ENCODE data around the gene PTCD3. TPM values are rescaled to one million over a fixed set of nuclear protein-coding genes. Genes with fewer than 3 reads are reported as not detected.

PTCD3 gene
- total RNA-seq, 1 experiment from 2014 or later: 283 TPM

- Histone ChIP-seq H3K4me3 (ENCODE audit: insufficient read depth, low read depth, low read length) (no peak overlapping the region), H3K36me3 (replicated peaks; ENCODE audit: control insufficient read depth, insufficient read depth, low read length) (peaks cover 56% of the 10 kb centered on the region), H3K27me3 (ENCODE audit: control insufficient read depth, insufficient read depth, low read length) (no peaks in the 10 kb centered on the region)
- no peak for DNase-seq
These were observed 31.8 kb upstream of the PTCD3 start for GRCh38 chr2:86074256-86074655.

GRCh38 chr2:86074811-86075210 lies 31.2 kb upstream of the PTCD3 start:
- no peak for DNase-seq
- no peaks in the 10 kb centered on the region for H3K27me3 ChIP-seq (ENCODE audit: control insufficient read depth, insufficient read depth, low read length)
- no peak overlapping the region for H3K4me3 ChIP-seq (ENCODE audit: insufficient read depth, low read depth, low read length)
- peaks cover 53% of the 10 kb centered on the region for H3K36me3 ChIP-seq (replicated peaks; ENCODE audit: control insufficient read depth, insufficient read depth, low read length)

GRCh38 chr2:86075886-86076285 lies 30.1 kb upstream of the PTCD3 start:
- no peak overlapping the region for H3K4me3 ChIP-seq (ENCODE audit: insufficient read depth, low read depth, low read length)
- H3K36me3 ChIP-seq (replicated peaks; ENCODE audit: control insufficient read depth, insufficient read depth, low read length): peaks cover 52% of the 10 kb centered on the region
- no peaks in the 10 kb centered on the region for H3K27me3 ChIP-seq (ENCODE audit: control insufficient read depth, insufficient read depth, low read length)
- no peak for DNase-seq

GRCh38 chr2:86078774-86079545 lies 27.1 kb upstream of the PTCD3 start:
- H3K27me3 ChIP-seq (ENCODE audit: control insufficient read depth, insufficient read depth, low read length): no peaks in the 10 kb centered on the region
- no peak for DNase-seq
- no peak overlapping the region for H3K4me3 ChIP-seq (ENCODE audit: insufficient read depth, low read depth, low read length)
- peaks cover 38% of the 10 kb centered on the region for H3K36me3 ChIP-seq (replicated peaks; ENCODE audit: control insufficient read depth, insufficient read depth, low read length)

GRCh38 chr2:86079981-86080911 lies 25.8 kb upstream of the PTCD3 start:
- H3K36me3 ChIP-seq (replicated peaks; ENCODE audit: control insufficient read depth, insufficient read depth, low read length): peaks cover 27% of the 10 kb centered on the region
- no peak overlapping the region for H3K4me3 ChIP-seq (ENCODE audit: insufficient read depth, low read depth, low read length)
- no peaks in the 10 kb centered on the region for H3K27me3 ChIP-seq (ENCODE audit: control insufficient read depth, insufficient read depth, low read length)
- peak; percentile 73 for DNase-seq

GRCh38 chr2:86081724-86082123 lies 24.3 kb upstream of the PTCD3 start:
- DNase-seq: no peak
- peaks cover 25% of the 10 kb centered on the region for H3K36me3 ChIP-seq (replicated peaks; ENCODE audit: control insufficient read depth, insufficient read depth, low read length)
- no peaks in the 10 kb centered on the region for H3K27me3 ChIP-seq (ENCODE audit: control insufficient read depth, insufficient read depth, low read length)
- no peak overlapping the region for H3K4me3 ChIP-seq (ENCODE audit: insufficient read depth, low read depth, low read length)

- DNase-seq: no peak
- Histone ChIP-seq H3K36me3 (replicated peaks; ENCODE audit: control insufficient read depth, insufficient read depth, low read length) (peaks cover 23% of the 10 kb centered on the region), H3K27me3 (ENCODE audit: control insufficient read depth, insufficient read depth, low read length) (no peaks in the 10 kb centered on the region), H3K4me3 (ENCODE audit: insufficient read depth, low read depth, low read length) (no peak overlapping the region)
These were observed 23.3 kb upstream of the PTCD3 start for GRCh38 chr2:86082756-86083155.

GRCh38 chr2:86087936-86088850 lies 17.8 kb upstream of the PTCD3 start:
- H3K4me3 ChIP-seq (ENCODE audit: insufficient read depth, low read depth, low read length): no peak overlapping the region
- peak; percentile 67 for DNase-seq
- H3K27me3 ChIP-seq (ENCODE audit: control insufficient read depth, insufficient read depth, low read length): no peaks in the 10 kb centered on the region
- H3K36me3 ChIP-seq (replicated peaks; ENCODE audit: control insufficient read depth, insufficient read depth, low read length): peaks cover 30% of the 10 kb centered on the region

- H3K27me3 ChIP-seq (ENCODE audit: control insufficient read depth, insufficient read depth, low read length): no peaks in the 10 kb centered on the region
- DNase-seq: no peak
- peaks cover 20% of the 10 kb centered on the region for H3K36me3 ChIP-seq (replicated peaks; ENCODE audit: control insufficient read depth, insufficient read depth, low read length)
- no peak overlapping the region for H3K4me3 ChIP-seq (ENCODE audit: insufficient read depth, low read depth, low read length)
These were observed 11.8 kb upstream of the PTCD3 start for GRCh38 chr2:86094229-86094628.

GRCh38 chr2:86097114-86097896 lies 8.7 kb upstream of the PTCD3 start:
- Histone ChIP-seq H3K4me3 (ENCODE audit: insufficient read depth, low read depth, low read length) (no peak overlapping the region), H3K27me3 (ENCODE audit: control insufficient read depth, insufficient read depth, low read length) (no peaks in the 10 kb centered on the region), H3K36me3 (replicated peaks; ENCODE audit: control insufficient read depth, insufficient read depth, low read length) (peaks cover 14% of the 10 kb centered on the region)
- DNase-seq: no peak

GRCh38 chr2:86097913-86098312 lies 8.1 kb upstream of the PTCD3 start:
- peaks cover 15% of the 10 kb centered on the region for H3K36me3 ChIP-seq (replicated peaks; ENCODE audit: control insufficient read depth, insufficient read depth, low read length)

GRCh38 chr2:86102157-86102556 lies 3.9 kb upstream of the PTCD3 start:
- DNase-seq: no peak
- peaks cover 17% of the 10 kb centered on the region for H3K36me3 ChIP-seq (replicated peaks; ENCODE audit: control insufficient read depth, insufficient read depth, low read length)
- H3K27me3 ChIP-seq (ENCODE audit: control insufficient read depth, insufficient read depth, low read length): no peaks in the 10 kb centered on the region
- no peak overlapping the region for H3K4me3 ChIP-seq (ENCODE audit: insufficient read depth, low read depth, low read length)

More at GRCh38 chr2:86097913-86098312, 8.1 kb upstream of the PTCD3 start:
- Histone ChIP-seq H3K4me3 (ENCODE audit: insufficient read depth, low read depth, low read length) (no peak overlapping the region), H3K27me3 (ENCODE audit: control insufficient read depth, insufficient read depth, low read length) (no peaks in the 10 kb centered on the region)
- DNase-seq: no peak

GRCh38 chr2:86105252-86105968 lies 625 bp upstream of the PTCD3 start, which contains the start of gene POLR1A:
Gene POLR1A (minus strand): TSS chr2:86105886. CDS start chr2:86105776, 110 bp downstream.
- peak; percentile 79 for DNase-seq
- Histone ChIP-seq H3K4me3 (ENCODE audit: insufficient read depth, low read depth, low read length) (peak within 1 kb of the TSS; percentile 87), H3K36me3 (replicated peaks; ENCODE audit: control insufficient read depth, insufficient read depth, low read length) (peaks cover 23% of the 10 kb centered on the region), H3K27me3 (ENCODE audit: control insufficient read depth, insufficient read depth, low read length) (no peaks in the 10 kb centered on the region)
